CD14-positive monocyte (primary cell): ENCODE results near the gene EP400. TPM values are rescaled to one million over a fixed set of nuclear protein-coding genes. Genes with fewer than 3 reads are reported as not detected.

ENCODE experiments used
- DNase-seq, 3 donors: peaks; one replicate each; pipeline ENCODE4 v3.0.0-alpha.2; 2011 to 2022
- H2AFZ ChIP-seq: 2 replicates; pipeline ENCODE4 v1.6.0; 2012; ENCODE audit warnings: mild to moderate bottlenecking, low read depth, low read length, inconsistent platforms; ENCODE audit not compliant: insufficient read depth, poor library complexity, severe bottlenecking
- H3K27ac ChIP-seq, 2 donors: 1 replicate in 1 of 2; 2 replicates in 1 of 2; pipeline ENCODE4 v1.5.1; 2012 to 2013; ENCODE audit warnings: low read length in 2 of 2, control low read depth in 1 of 2, inconsistent platforms in 1 of 2, low read depth in 1 of 2, mild to moderate bottlenecking in 1 of 2
- H3K27me3 ChIP-seq, 2 donors: one replicate each; pipeline versions ENCODE4 v1.6.0 to v1.6.1; 2011 to 2013; ENCODE audit warnings: low read length in 2 of 2; ENCODE audit not compliant: control insufficient read depth in 2 of 2, insufficient read depth in 2 of 2
- H3K36me3 ChIP-seq, 2 donors: replicated peaks in 1 of 2; 1 replicate in 1 of 2; 2 replicates in 1 of 2; pipeline versions ENCODE4 v1.5.1 to v1.6.1; 2012 to 2013; ENCODE audit warnings: low read length in 2 of 2, control low read depth in 1 of 2, inconsistent platforms in 1 of 2, mild to moderate bottlenecking in 1 of 2; ENCODE audit not compliant: insufficient read depth in 2 of 2, control insufficient read depth in 1 of 2
- H3K4me1 ChIP-seq, 2 donors: 1 replicate in 1 of 2; 2 replicates in 1 of 2; pipeline versions ENCODE4 v1.5.1 to v1.6.1; 2012 to 2013; ENCODE audit warnings: low read length in 2 of 2, control low read depth in 1 of 2, inconsistent platforms in 1 of 2, mild to moderate bottlenecking in 1 of 2, moderate library complexity in 1 of 2; ENCODE audit not compliant: insufficient read depth in 2 of 2, control insufficient read depth in 1 of 2
- H3K4me2 ChIP-seq: replicated peaks from 2 replicates; pipeline ENCODE3; 2012; ENCODE audit warnings: low read length, moderate library complexity, mild to moderate bottlenecking; ENCODE audit not compliant: poor library complexity, severe bottlenecking; ENCODE audit errors: extremely low read depth
- H3K4me3 ChIP-seq, 3 experiments: fragments of 200-600 bp in 1 of 3; sonication (generic) in 1 of 3; replicated peaks in 1 of 3; 1 replicate in 2 of 3; 2 replicates in 1 of 3; pipeline ENCODE4 v1.5.1; 2011 to 2013; ENCODE audit warnings: low read length in 3 of 3, mild to moderate bottlenecking in 3 of 3, control low read depth in 2 of 3, low read depth in 2 of 3, inconsistent platforms in 1 of 3, moderate library complexity in 1 of 3
- H3K79me2 ChIP-seq: 2 replicates; pipeline ENCODE4 v1.6.0; 2012; ENCODE audit warnings: mild to moderate bottlenecking, control low read depth, inconsistent platforms, low read length, moderate library complexity; ENCODE audit not compliant: insufficient read depth
- H3K9ac ChIP-seq: 2 replicates; pipeline ENCODE4 v1.6.0; 2017; ENCODE audit warnings: low read length, mild to moderate bottlenecking; ENCODE audit not compliant: insufficient read depth, poor library complexity, severe bottlenecking
- H3K9me3 ChIP-seq, 2 donors: replicated peaks in 1 of 2; 1 replicate in 1 of 2; 2 replicates in 1 of 2; pipeline versions ENCODE4 v1.5.1 to v1.6.1; 2012 to 2013; ENCODE audit warnings: low read length in 2 of 2, control low read depth in 1 of 2; ENCODE audit not compliant: control insufficient read depth in 1 of 2, insufficient read depth in 1 of 2
- H4K20me1 ChIP-seq: 2 replicates; pipeline ENCODE4 v1.6.0; 2012; ENCODE audit warnings: mild to moderate bottlenecking, low read length, control low read depth, moderate library complexity; ENCODE audit not compliant: insufficient read depth
- H3K27ac Mint-ChIP-seq, 7 donors: one replicate each; pipeline ENCODE4 v1.8.0; 2020; ENCODE audit warnings: mild to moderate bottlenecking in 7 of 7, mixed read lengths in 7 of 7, moderate library complexity in 6 of 7, inconsistent platforms in 2 of 7
- H3K27me3 Mint-ChIP-seq, 3 donors: one replicate each; pipeline ENCODE4 v1.8.0; 2021 to 2022; ENCODE audit warnings: low read depth in 3 of 3, mild to moderate bottlenecking in 3 of 3, mixed read lengths in 3 of 3, moderate library complexity in 3 of 3, inconsistent platforms in 1 of 3
- H3K36me3 Mint-ChIP-seq, 2 donors: one replicate each; pipeline ENCODE4 v1.8.0; 2020; ENCODE audit warnings: mixed read lengths in 2 of 2, inconsistent platforms in 1 of 2, mild to moderate bottlenecking in 1 of 2
- H3K4me1 Mint-ChIP-seq: one replicate; pipeline ENCODE4 v1.8.0; 2020; ENCODE audit warnings: mild to moderate bottlenecking, mixed read lengths
- H3K4me3 Mint-ChIP-seq, 2 donors: one replicate each; pipeline ENCODE4 v1.8.0; 2020; ENCODE audit warnings: mild to moderate bottlenecking in 2 of 2, mixed read lengths in 2 of 2, moderate library complexity in 1 of 2
- H3K9me3 Mint-ChIP-seq, 7 donors: one replicate each; pipeline ENCODE4 v1.8.0; 2020 to 2022; ENCODE audit warnings: mixed read lengths in 7 of 7, mild to moderate bottlenecking in 6 of 7, moderate library complexity in 6 of 7, inconsistent platforms in 2 of 7
- CTCF ChIP-seq: fragments of 200-600 bp; IDR thresholded peaks from one replicate; pipeline ENCODE4 v1.8.0; 2022; ENCODE audit warnings: antibody characterized with exemption, mild to moderate bottlenecking
- WGBS: methylation state at CpG from one replicate; pipeline ENCODE4 v1.1.5; 2013; ENCODE audit warnings: missing lambda C conversion rate; ENCODE audit not compliant: insufficient coverage; 5-methylcytosine and 5-hydroxymethylcytosine counted together
- intact Hi-C, 2 donors: fragments of 100-400 bp; cut with micrococcal nuclease; formaldehyde crosslinking; loops; one replicate each; pipeline versions ENCODE4 v1.15.0 to v1.15.1; 2023
- polyA plus RNA-seq, 3 donors: library from polyadenylated mRNA; depleted of rRNA in 1 of 3; unstranded in 2 of 3; stranded (reverse) in 1 of 3; fragments of 300-500 nt in 2 of 3; fragments of >200 nt in 1 of 3; fragmentation: Illumina TruSeq in 2 of 3; gene quantifications; 1 replicate in 2 of 3; 2 replicates in 1 of 3; pipeline ENCODE4 v1.2.3, GENCODE V29; 2012 to 2021

Gene EP400
- polyA plus RNA-seq, 3 donors, result 0.65 to 12.1 (median 0.81) TPM

GRCh38 chr12:131901431-131902331 lies 48.1 kb upstream of the EP400 start:
- H3K27me3 Mint-ChIP-seq, result peaks cover 0 to 2% (median 0%) of the 10 kb centered on the region in 3 donors
- H3K27ac Mint-ChIP-seq, result peak overlapping the region in 1 of 7 donors; percentile 31
- H3K9me3 ChIP-seq, result no peaks in the 10 kb centered on the region
- intact Hi-C loops, result no loop called here
- peaks cover 8 to 19% of the 10 kb centered on the region in 2 donors for H3K4me1 ChIP-seq
- no peak overlapping the region for H3K4me3 Mint-ChIP-seq
- no peaks in the 10 kb centered on the region for H3K27me3 ChIP-seq
- peaks cover 100% of the 10 kb centered on the region for H4K20me1 ChIP-seq
- peaks cover 83% of the 10 kb centered on the region for H3K79me2 ChIP-seq
- H3K27ac ChIP-seq, result no peak overlapping the region
- H2AFZ ChIP-seq, result no peak overlapping the region
- DNase-seq, result no peak
- H3K9ac ChIP-seq, result no peak overlapping the region
- peaks cover 18% of the 10 kb centered on the region for H3K4me1 Mint-ChIP-seq
- no peaks in the 10 kb centered on the region for H3K9me3 Mint-ChIP-seq
- no peak overlapping the region for H3K4me2 ChIP-seq
- peaks cover 20 to 55% of the 10 kb centered on the region in 2 donors for H3K36me3 ChIP-seq
- TF ChIP-seq CTCF, result no peak
- H3K4me3 ChIP-seq, result no peak overlapping the region
- peaks cover 27 to 59% of the 10 kb centered on the region in 2 donors for H3K36me3 Mint-ChIP-seq
- 86% methylated on average over 15 of the region's 30 CpGs for WGBS

GRCh38 chr12:131902332-131903241 lies 47.2 kb upstream of the EP400 start:
- H4K20me1 ChIP-seq, result peaks cover 100% of the 10 kb centered on the region
- H3K9me3 ChIP-seq, result no peaks in the 10 kb centered on the region
- H3K9me3 Mint-ChIP-seq, result no peaks in the 10 kb centered on the region
- peaks cover 10% of the 10 kb centered on the region for H3K4me1 Mint-ChIP-seq
- no peaks in the 10 kb centered on the region for H3K27me3 ChIP-seq
- no peak overlapping the region for H3K4me3 ChIP-seq
- H3K36me3 Mint-ChIP-seq, result peaks cover 27 to 59% of the 10 kb centered on the region in 2 donors
- H3K4me2 ChIP-seq, result no peak overlapping the region
- no peak overlapping the region for H3K4me3 Mint-ChIP-seq
- 96% methylated on average over 25 of the region's 25 CpGs for WGBS
- H3K36me3 ChIP-seq, result peaks cover 25 to 59% of the 10 kb centered on the region in 2 donors
- H3K27ac ChIP-seq, result no peak overlapping the region
- H3K9ac ChIP-seq, result no peak overlapping the region
- peaks cover 4 to 10% of the 10 kb centered on the region in 2 donors for H3K4me1 ChIP-seq
- H3K27me3 Mint-ChIP-seq, result peaks cover 0 to 2% (median 2%) of the 10 kb centered on the region in 3 donors
- TF ChIP-seq CTCF, result no peak
- no peak overlapping the region for H2AFZ ChIP-seq
- intact Hi-C loops, result no loop called here
- no peak overlapping the region for H3K27ac Mint-ChIP-seq
- DNase-seq, result no peak
- H3K79me2 ChIP-seq, result peaks cover 74% of the 10 kb centered on the region
